ENCODE measurements around the gene RBM20.

RBM20 gene

GRCh38 chr10:110754375-110755105 lies 110.4 kb downstream of the RBM20 start:
- H3K79me1 ChIP-seq (ENCODE audit: low read length) = no peaks in the 10 kb centered on the region
- H3K4me1 ChIP-seq (ENCODE audit: control insufficient read depth, low read depth, low read length) = no peaks in the 10 kb centered on the region
- no peak overlapping the region for H2AK5ac ChIP-seq (ENCODE audit: low read length)
- H4K8ac ChIP-seq (ENCODE audit: low read depth, low read length) = no peak overlapping the region
- H3K27me3 ChIP-seq (ENCODE audit: insufficient read depth, low read length, poor library complexity) = no peaks in the 10 kb centered on the region
- no peak overlapping the region for H3K4ac ChIP-seq (ENCODE audit: low read depth, low read length)
- no peak overlapping the region for H3K23ac ChIP-seq (ENCODE audit: low read length)
- no peak overlapping the region for H2BK15ac ChIP-seq (replicated peaks; ENCODE audit: low read depth)
- H4K5ac ChIP-seq (ENCODE audit: low read length) = no peak overlapping the region
- H3K56ac ChIP-seq (ENCODE audit: low read length) = no peak overlapping the region
- H3K27ac ChIP-seq (ENCODE audit: low read depth, low read length) = no peak overlapping the region
- no peak overlapping the region for H2BK5ac ChIP-seq (ENCODE audit: low read length)
- H3K9ac ChIP-seq (ENCODE audit: low read length) = no peak overlapping the region
- H3K4me3 ChIP-seq (ENCODE audit: low read length) = no peak overlapping the region
- no peaks in the 10 kb centered on the region for H3K79me2 ChIP-seq (ENCODE audit: control insufficient read depth, insufficient read depth, low read length)
- no peak overlapping the region for H2BK120ac ChIP-seq (ENCODE audit: low read depth, low read length)
- no peak overlapping the region for H3K4me2 ChIP-seq (ENCODE audit: low read length)
- DNase-seq = no peak
- no peak overlapping the region for H3K18ac ChIP-seq (ENCODE audit: low read length)
- H3K36me3 ChIP-seq (ENCODE audit: control insufficient read depth, insufficient read depth, low read length) = no peaks in the 10 kb centered on the region
- no CpG with 5 or more reads among the region's 3 CpGs for WGBS (ENCODE audit: extremely low coverage, insufficient coverage, low lambda C conversion rate)

GRCh38 chr10:110755781-110756180 lies 111.6 kb downstream of the RBM20 start:
- no peak overlapping the region for H3K18ac ChIP-seq (ENCODE audit: low read length)
- DNase-seq = no peak
- no peak overlapping the region for H4K5ac ChIP-seq (ENCODE audit: low read length)

GRCh38 chr10:110756876-110757275 lies 112.7 kb downstream of the RBM20 start:
- H3K18ac ChIP-seq (ENCODE audit: low read length) = no peak overlapping the region
- H3K79me1 ChIP-seq (ENCODE audit: low read length) = no peaks in the 10 kb centered on the region
- H3K4ac ChIP-seq (ENCODE audit: low read depth, low read length) = no peak overlapping the region
- no peak overlapping the region for H3K23ac ChIP-seq (ENCODE audit: low read length)
- no peaks in the 10 kb centered on the region for H3K4me1 ChIP-seq (ENCODE audit: control insufficient read depth, low read depth, low read length)
- no peaks in the 10 kb centered on the region for H3K79me2 ChIP-seq (ENCODE audit: control insufficient read depth, insufficient read depth, low read length)
- no peaks in the 10 kb centered on the region for H3K27me3 ChIP-seq (ENCODE audit: insufficient read depth, low read length, poor library complexity)
- H2BK120ac ChIP-seq (ENCODE audit: low read depth, low read length) = no peak overlapping the region
- no peak overlapping the region for H3K4me2 ChIP-seq (ENCODE audit: low read length)
- H2BK5ac ChIP-seq (ENCODE audit: low read length) = no peak overlapping the region
- H2AK5ac ChIP-seq (ENCODE audit: low read length) = no peak overlapping the region
- no peak overlapping the region for H3K27ac ChIP-seq (ENCODE audit: low read depth, low read length)
- no peak for DNase-seq
- H4K8ac ChIP-seq (ENCODE audit: low read depth, low read length) = no peak overlapping the region
- no peak overlapping the region for H3K4me3 ChIP-seq (ENCODE audit: low read length)
- no peak overlapping the region for H3K9ac ChIP-seq (ENCODE audit: low read length)
- no peak overlapping the region for H3K56ac ChIP-seq (ENCODE audit: low read length)
- H2BK15ac ChIP-seq (replicated peaks; ENCODE audit: low read depth) = no peak overlapping the region
- H4K5ac ChIP-seq (ENCODE audit: low read length) = no peak overlapping the region
- H3K36me3 ChIP-seq (ENCODE audit: control insufficient read depth, insufficient read depth, low read length) = no peaks in the 10 kb centered on the region

More at GRCh38 chr10:110755781-110756180, 111.6 kb downstream of the RBM20 start:
- no peak overlapping the region for H2BK5ac ChIP-seq (ENCODE audit: low read length)
- no peaks in the 10 kb centered on the region for H3K4me1 ChIP-seq (ENCODE audit: control insufficient read depth, low read depth, low read length)
- no peak overlapping the region for H3K4me2 ChIP-seq (ENCODE audit: low read length)
- H3K27ac ChIP-seq (ENCODE audit: low read depth, low read length) = no peak overlapping the region
- H3K4ac ChIP-seq (ENCODE audit: low read depth, low read length) = no peak overlapping the region
- H2BK120ac ChIP-seq (ENCODE audit: low read depth, low read length) = no peak overlapping the region
- H3K9ac ChIP-seq (ENCODE audit: low read length) = no peak overlapping the region
- H3K4me3 ChIP-seq (ENCODE audit: low read length) = no peak overlapping the region
- no peaks in the 10 kb centered on the region for H3K27me3 ChIP-seq (ENCODE audit: insufficient read depth, low read length, poor library complexity)
- H3K23ac ChIP-seq (ENCODE audit: low read length) = no peak overlapping the region
- H2AK5ac ChIP-seq (ENCODE audit: low read length) = no peak overlapping the region
- H3K56ac ChIP-seq (ENCODE audit: low read length) = no peak overlapping the region
- H3K79me1 ChIP-seq (ENCODE audit: low read length) = no peaks in the 10 kb centered on the region
- H4K8ac ChIP-seq (ENCODE audit: low read depth, low read length) = no peak overlapping the region
- H2BK15ac ChIP-seq (replicated peaks; ENCODE audit: low read depth) = no peak overlapping the region
- H3K36me3 ChIP-seq (ENCODE audit: control insufficient read depth, insufficient read depth, low read length) = no peaks in the 10 kb centered on the region
- no CpG with 5 or more reads among the region's 6 CpGs for WGBS (ENCODE audit: extremely low coverage, insufficient coverage, low lambda C conversion rate)
- no peaks in the 10 kb centered on the region for H3K79me2 ChIP-seq (ENCODE audit: control insufficient read depth, insufficient read depth, low read length)

GRCh38 chr10:110757586-110757985 lies 113.5 kb downstream of the RBM20 start:
- no peak for DNase-seq

GRCh38 chr10:110758128-110758765 lies 114.1 kb downstream of the RBM20 start:
- H3K27ac ChIP-seq (ENCODE audit: low read depth, low read length) = no peak overlapping the region
- WGBS (ENCODE audit: extremely low coverage, insufficient coverage, low lambda C conversion rate) = no CpG with 5 or more reads among the region's 8 CpGs

More at GRCh38 chr10:110757586-110757985, 113.5 kb downstream of the RBM20 start:
- Histone ChIP-seq H4K8ac (ENCODE audit: low read depth, low read length) (no peak overlapping the region), H3K4me2 (ENCODE audit: low read length) (no peak overlapping the region), H2BK120ac (ENCODE audit: low read depth, low read length) (no peak overlapping the region), H2BK15ac (replicated peaks; ENCODE audit: low read depth) (no peak overlapping the region), H2AK5ac (ENCODE audit: low read length) (no peak overlapping the region), H3K36me3 (ENCODE audit: control insufficient read depth, insufficient read depth, low read length) (no peaks in the 10 kb centered on the region), H3K9ac (ENCODE audit: low read length) (no peak overlapping the region), H2BK5ac (ENCODE audit: low read length) (no peak overlapping the region), H3K23ac (ENCODE audit: low read length) (no peak overlapping the region), H3K79me1 (ENCODE audit: low read length) (no peaks in the 10 kb centered on the region), H4K5ac (ENCODE audit: low read length) (no peak overlapping the region), H3K27me3 (ENCODE audit: insufficient read depth, low read length, poor library complexity) (no peaks in the 10 kb centered on the region), H3K4me1 (ENCODE audit: control insufficient read depth, low read depth, low read length) (no peaks in the 10 kb centered on the region), H3K4me3 (ENCODE audit: low read length) (no peak overlapping the region), H3K4ac (ENCODE audit: low read depth, low read length) (no peak overlapping the region), H3K56ac (ENCODE audit: low read length) (no peak overlapping the region), H3K18ac (ENCODE audit: low read length) (no peak overlapping the region), H3K79me2 (ENCODE audit: control insufficient read depth, insufficient read depth, low read length) (no peaks in the 10 kb centered on the region), H3K27ac (ENCODE audit: low read depth, low read length) (no peak overlapping the region)
- no CpG with 5 or more reads among the region's 1 CpG for WGBS (ENCODE audit: extremely low coverage, insufficient coverage, low lambda C conversion rate)

More at GRCh38 chr10:110758128-110758765, 114.1 kb downstream of the RBM20 start:
- H3K36me3 ChIP-seq (ENCODE audit: control insufficient read depth, insufficient read depth, low read length) = no peaks in the 10 kb centered on the region
- no peak overlapping the region for H2BK15ac ChIP-seq (replicated peaks; ENCODE audit: low read depth)
- H3K23ac ChIP-seq (ENCODE audit: low read length) = no peak overlapping the region
- no peak overlapping the region for H2BK120ac ChIP-seq (ENCODE audit: low read depth, low read length)
- no peaks in the 10 kb centered on the region for H3K4me1 ChIP-seq (ENCODE audit: control insufficient read depth, low read depth, low read length)
- no peak overlapping the region for H2AK5ac ChIP-seq (ENCODE audit: low read length)
- no peak overlapping the region for H3K9ac ChIP-seq (ENCODE audit: low read length)
- H4K8ac ChIP-seq (ENCODE audit: low read depth, low read length) = no peak overlapping the region
- H3K79me2 ChIP-seq (ENCODE audit: control insufficient read depth, insufficient read depth, low read length) = no peaks in the 10 kb centered on the region
- no peak for DNase-seq
- no peak overlapping the region for H3K4me3 ChIP-seq (ENCODE audit: low read length)
- H2BK5ac ChIP-seq (ENCODE audit: low read length) = no peak overlapping the region
- no peaks in the 10 kb centered on the region for H3K27me3 ChIP-seq (ENCODE audit: insufficient read depth, low read length, poor library complexity)
- H3K18ac ChIP-seq (ENCODE audit: low read length) = no peak overlapping the region
- H3K4me2 ChIP-seq (ENCODE audit: low read length) = no peak overlapping the region
- no peak overlapping the region for H3K56ac ChIP-seq (ENCODE audit: low read length)
- H3K4ac ChIP-seq (ENCODE audit: low read depth, low read length) = no peak overlapping the region
- H4K5ac ChIP-seq (ENCODE audit: low read length) = no peak overlapping the region
- H3K79me1 ChIP-seq (ENCODE audit: low read length) = no peaks in the 10 kb centered on the region
